Right renal pelvis (tissue), 4 donors: ENCODE data around the gene CST9. TPM values are rescaled to one million over a fixed set of nuclear protein-coding genes. Genes with fewer than 3 reads are reported as not detected.
"Not testable (repeated sequence)": the region's sequence is repeated elsewhere in the genome, so short reads cannot be mapped to it uniquely, and the experiment has no call there.

ENCODE experiments used
- DNase-seq, 4 donors: peaks; one replicate each; pipeline ENCODE4 v3.0.0-alpha.2; 2013; ENCODE audit warnings: low read depth in 4 of 4, low spot score in 3 of 4, missing footprints in 1 of 4
- polyA plus RNA-seq, 4 donors: library from polyadenylated mRNA; unstranded; fragments of 120-200 nt; gene quantifications; one replicate each; pipeline ENCODE4 v1.2.1, GENCODE V29; 2013; ENCODE audit not compliant: insufficient read length in 4 of 4

The CST9 gene
- polyA plus RNA-seq, 4 donors: 0.05 to 0.17 TPM; not detected in 2

DNA sequence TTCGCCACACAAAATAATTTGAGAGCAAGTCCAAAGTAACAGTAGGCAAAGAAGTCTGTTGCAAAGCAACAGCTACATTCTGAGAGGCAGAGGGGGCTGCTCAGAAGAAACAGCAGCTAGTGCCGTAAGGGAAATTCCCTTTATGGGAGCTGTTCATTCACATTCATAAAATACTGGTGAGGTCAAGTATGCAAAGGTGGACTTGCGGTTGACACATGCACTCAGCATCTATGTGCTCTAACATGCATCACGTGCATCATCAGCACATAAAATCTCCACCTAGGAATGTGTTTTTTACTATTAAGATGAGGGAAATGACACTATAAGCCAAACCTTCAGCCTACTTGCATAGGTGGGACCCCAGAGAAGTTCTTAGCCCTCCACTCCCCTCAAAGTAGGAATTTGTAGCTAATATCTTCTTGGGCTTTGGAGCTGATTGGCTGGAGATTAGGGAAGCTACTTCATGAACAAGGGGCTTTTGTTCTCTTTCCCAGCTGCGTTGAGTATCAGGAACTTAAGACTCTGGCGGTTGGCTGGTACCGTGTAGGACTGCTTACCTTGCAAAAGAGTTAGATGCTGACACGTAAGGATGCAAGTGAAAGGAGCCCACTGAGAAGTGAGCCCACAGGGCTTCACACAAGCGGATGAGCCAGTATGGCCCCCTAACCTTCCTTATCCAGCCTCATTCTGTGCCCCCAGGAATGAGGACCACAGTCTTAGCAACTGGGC lies 19.7 kb upstream of the CST9 start:
- no peak for DNase-seq

DNA sequence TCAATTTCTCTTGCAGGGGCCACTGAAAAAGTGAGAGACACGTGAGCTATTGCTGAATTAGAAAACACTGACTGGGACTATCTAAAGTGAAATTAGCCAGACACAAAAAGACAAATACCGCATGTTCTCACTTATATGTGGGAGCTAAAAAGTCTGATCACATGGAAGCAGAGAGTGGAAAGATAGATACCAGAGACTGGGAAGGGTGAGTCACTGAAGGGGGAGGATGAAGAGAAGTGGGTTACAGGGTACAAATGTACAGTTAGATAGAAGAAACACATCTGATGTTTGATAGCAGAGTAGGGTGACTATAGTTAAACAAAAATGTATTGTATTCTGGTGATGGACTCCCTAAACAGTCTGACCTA lies 18.6 kb upstream of the CST9 start:
- no peak for DNase-seq

DNA sequence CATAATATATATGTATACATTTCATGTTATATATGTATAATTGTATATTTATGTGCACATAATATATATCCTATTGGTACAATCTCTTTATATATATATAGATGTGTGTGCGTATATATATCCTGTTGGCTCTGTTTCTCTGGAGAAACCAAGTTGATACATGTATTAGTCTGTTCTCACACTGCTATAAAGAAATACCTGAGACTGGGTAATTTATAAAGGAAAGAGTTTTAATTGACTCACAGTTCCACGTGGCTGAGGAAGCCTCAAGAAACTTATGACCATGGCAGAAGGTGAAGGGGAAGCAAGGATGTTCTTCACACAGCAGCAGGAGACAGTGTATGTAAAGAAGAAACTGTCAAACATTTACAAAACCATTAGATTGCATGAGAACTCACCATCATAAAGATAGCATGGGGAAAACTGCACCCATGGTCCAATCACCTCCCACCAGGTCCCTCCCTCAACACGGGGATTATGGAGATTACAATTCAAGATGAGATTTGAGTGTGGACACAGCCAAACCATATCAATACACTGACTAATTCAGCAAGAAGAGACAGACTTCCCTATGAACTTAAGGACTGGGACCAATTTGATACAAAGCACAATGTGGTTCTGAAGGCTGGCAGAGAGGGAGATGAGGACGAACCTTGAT lies 18.1 kb upstream of the CST9 start:
- no peak for DNase-seq

DNA sequence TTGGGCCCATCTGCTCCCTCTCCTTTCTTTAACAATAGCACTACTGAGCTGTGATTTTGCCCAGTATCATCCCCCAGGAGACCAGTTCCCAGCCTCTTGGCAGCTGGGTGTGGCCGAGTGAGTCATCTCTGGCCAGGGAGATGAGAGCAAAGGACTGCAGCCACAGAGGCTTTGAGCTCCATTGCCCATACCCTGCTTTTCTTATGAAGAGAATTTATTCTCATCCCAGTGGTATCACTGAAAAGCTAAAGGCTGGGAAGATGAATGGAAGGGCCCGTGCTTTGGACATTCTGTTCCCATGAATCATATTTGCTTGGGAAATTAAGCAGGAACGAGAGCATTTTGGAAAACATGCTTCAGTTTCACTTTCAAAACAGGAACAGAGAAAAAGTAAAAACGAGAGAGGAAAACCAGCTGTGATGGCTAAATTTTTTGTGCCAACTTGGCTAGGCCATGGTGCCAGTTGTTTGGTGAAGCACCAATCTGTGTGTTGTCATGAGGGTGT lies 17.2 kb upstream of the CST9 start:
- DNase-seq: no peak

DNA sequence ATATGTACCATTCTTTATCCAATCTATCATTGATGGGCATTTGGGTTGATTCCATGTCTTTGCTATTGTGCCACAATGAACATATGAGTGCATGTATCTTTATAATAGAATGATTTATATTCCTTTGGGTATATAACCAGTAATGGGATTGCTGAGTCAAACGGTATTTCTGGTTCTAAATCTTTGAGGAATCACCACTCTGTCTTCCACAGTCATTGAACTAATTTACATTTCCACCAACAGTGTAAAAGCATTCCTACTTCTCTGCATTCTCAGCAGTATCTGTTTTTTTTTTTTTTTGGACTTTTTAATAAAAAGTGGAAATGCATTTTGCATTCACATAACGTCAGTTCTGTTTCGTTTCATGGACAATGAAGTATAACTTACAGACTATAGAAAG lies 16.7 kb upstream of the CST9 start:
- DNase-seq: not testable (repeated sequence)

DNA sequence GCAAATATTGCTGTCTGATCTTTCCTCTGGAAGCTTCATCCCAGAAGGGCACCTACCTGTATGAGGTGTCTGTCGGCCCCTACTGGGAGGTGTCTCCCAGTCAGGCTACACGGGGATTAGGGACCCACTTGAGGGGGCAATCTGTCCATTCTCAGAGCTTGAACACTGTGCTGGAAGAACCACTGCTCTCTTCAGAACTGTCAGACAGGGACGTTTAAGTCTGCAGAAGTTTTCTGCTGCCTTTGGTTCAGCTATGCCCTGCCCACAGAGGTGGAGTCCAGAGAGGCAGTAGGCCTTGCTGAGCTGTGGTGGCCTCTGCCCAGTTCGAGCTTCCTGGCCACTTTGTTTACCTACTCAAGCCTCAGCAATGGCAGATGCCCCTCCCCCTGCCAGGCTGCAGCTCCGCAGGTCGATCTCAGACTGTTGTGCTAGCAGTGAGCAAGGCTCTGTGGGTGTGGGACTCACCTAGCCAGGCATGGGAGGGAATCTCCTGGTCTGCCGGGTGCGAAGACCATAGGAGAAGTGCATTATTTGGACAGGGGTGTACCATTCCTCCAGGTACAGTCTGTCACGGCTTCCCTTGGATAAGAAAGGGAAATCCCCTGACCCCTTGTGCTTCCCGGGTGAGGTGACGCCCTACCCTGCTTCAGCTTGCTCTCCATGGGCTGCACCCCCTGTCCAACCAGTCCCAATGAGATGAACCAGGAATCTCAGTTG lies 15.1 kb upstream of the CST9 start:
- not testable (repeated sequence) for DNase-seq

DNA sequence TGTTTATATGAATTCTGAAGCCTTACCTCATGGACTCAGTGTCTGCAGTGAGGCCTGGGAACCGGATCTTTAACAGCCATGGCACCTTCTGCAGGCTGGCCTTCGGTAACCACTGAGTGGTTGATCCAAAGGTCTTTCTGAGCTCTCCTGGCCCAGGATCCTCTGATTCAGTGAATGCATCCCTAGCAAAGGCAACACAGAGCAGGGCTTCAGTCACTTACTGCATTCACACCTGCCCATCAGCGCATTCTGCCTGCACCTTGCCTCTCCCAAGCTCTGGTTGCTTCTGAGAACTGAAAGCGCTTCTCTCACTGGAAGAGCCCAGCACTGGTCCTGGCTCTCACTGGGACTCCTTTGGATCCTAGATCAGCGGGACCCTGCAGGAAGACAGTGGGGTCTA lies 8.4 kb upstream of the CST9 start:
- no peak for DNase-seq

DNA sequence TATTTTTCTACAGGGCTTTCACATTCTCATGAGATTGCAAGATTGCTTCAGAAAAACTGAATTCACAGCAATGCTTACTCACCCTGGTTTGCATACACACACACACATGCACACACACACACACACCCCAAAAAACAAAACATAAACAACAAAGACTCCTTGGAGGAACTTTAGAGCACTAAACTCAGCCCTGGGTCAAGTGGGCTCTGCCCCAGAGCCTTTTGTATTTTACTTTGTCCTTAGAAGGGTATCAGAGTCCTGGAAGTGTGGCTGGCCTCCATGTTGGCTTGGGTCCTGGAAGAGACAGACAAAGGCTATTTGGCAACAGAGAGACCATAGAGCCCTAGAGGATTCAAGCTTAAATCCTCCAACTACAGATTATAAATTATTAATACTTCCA lies 8.0 kb upstream of the CST9 start:
- no peak for DNase-seq

DNA sequence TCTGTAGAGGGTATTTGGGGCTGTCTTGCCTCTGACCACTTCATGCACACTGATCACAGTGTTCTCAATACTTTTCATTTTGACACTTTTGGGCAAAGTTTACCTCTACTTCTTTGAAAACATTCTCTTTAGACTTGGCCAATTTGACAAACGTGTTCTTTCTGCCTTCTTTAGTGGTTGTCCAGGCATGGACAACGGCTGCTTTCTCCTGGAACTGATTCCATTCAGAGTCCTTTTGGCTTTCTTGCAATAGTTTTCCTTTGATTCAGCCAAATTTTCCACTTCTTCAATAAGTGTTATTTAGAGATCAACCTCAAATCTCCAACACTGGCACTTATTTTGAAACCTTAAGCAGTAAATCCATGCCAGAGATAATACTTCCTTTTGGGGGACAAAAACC lies 6.7 kb upstream of the CST9 start:
- no peak for DNase-seq

DNA sequence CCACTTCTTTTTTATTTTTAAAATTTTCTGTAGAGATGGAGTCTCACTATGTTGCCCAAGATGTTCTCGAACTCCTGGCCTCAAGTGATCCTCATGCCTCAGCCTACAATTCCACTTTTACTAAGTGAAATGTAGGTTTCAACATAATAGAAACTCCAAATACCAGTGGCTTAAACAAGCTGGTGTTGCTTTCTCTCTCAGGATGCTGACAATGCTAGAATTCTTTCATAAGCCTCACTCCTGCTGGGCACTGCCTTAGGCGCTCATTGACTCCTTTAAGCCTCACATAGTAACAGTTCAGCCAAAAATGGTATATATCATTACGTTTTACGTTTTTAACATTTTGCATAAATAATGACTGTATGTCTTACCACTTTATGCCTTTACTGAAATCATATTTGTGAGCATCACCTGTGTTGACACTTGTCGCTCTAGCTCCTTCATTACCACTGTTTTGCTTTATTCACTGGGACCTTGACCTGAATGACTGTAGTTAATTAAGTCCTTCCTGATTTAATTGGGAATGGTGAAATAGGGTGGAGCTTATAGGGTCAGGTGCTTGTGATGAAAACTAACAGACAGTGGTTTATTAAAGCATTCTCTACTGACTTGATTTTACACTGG lies 3.9 kb upstream of the CST9 start:
- DNase-seq: no peak

DNA sequence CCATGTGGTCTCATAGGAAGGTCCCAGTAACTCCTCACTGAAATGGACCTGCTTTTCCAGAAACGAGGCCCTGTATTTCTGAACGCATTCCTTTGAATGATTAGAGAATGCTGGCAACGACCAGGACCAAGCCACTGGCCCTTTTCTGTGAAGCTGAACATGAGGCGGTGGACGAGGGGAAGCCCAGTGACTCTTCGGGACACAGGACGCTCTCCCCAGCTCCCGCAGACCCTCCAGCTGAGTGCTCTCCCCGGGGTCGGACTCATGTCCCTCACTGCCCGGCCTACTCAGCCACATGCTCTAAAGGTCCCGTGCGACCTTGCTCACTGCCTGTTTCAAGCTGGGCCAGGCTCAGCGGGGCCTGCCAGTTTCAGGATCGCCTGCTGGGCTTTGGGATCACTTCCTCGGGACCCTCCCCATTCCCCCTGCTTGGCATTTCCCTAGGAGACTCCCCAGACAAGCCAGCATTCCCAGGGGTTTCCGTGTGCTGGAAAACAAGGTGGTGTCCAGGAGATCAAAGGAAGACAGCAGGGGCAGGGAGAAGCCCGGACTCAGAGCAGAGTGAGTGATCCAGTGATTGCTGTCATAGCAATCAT lies 2.6 kb upstream of the CST9 start:
- no peak for DNase-seq

DNA sequence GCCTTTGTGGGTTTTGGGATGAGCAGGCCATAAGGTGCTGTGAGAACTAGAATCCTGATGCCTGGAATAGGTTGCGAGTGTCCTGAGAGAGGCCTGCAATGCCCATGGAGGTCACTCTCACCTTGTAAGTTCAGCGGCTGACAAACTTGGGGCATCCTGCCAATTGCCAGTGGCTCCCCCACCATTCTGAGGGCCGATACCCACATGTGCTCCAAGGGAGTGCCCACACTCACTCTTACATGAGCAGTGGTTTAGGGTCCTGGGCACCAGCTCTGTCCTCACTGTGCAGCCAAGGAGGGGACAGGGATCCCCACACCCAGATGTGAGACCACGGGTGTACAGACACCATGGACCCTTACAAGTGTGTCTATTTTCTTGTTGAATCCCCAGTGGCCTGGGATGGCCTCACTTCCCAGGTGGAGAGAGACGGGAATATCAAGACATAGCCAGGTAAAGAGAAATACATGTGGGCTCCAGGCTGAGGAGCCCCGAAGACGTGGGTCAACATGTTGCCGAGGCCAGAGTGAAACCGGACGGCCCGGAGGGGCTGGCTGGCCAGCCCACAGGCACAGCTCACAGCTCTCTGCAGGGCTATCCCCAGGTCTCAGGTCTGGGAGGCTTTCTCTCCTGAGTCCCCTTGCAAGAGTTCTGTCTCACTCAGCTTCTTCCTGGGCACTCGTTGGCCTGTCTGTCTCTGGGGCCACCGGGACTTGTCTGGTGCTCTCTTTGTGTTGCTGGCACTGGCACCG lies 2.0 kb upstream of the CST9 start:
- DNase-seq: no peak

DNA sequence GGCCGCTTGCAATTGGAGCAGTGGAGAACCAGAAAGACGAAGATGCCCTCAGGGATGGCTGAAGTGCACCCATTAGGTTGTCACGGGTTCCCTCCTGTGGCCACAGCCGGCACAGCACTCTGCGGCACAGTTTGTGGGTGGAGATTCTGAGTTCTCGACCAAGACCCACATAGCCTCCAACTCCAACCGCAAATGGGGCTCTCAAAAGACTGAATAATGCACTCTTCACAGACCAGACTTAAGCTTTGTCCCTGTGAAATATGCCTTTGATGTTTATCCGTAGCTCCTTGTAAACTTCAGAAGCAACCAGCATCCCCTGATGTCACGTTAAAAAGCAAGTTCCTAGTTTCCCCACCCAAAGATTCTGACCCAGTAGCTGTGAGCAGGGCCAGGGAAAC lies 934 bp upstream of the CST9 start:
- peak; percentile 41 to 60 (median 48) for DNase-seq

DNA sequence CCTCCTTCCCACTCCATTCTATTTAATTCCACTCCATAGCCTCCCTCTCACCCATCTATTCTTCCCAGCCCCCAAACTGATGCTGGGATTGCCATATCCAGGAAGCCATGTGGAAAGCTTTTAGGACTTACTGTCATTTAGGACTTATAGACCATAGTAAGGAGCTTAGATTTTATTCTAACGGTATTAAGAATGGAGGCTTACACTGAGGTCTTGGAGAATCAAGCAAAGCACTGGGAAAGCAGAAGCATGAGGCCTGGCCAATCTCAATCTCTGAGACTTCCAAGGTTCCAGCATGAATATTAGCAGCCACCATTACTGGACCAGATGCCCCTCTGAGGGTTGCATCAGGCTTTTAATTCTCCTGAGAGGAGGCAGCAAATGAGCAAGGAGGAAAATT lies 1.4 kb downstream of the CST9 start:
- DNase-seq: no peak

DNA sequence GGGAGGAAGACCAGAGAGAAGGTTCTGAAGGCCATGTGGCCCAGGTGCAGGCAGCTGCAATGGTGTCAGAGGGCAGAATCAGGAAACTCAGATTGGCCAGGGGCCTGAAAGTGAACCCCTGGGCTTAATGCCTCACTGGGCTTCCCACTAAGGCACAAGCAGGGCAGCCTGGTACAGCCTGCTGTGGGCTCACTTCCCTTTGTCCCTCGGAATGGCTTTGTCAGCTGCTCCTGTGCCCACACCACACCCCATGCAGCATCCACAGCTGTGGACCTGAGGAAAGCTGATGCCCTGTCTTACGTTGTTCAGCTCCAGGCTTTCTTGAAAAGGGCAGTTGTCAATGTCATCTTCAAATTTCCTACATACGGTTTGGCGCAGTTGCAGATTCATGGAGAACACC lies 2.4 kb downstream of the CST9 start:
- DNase-seq: no peak

DNA sequence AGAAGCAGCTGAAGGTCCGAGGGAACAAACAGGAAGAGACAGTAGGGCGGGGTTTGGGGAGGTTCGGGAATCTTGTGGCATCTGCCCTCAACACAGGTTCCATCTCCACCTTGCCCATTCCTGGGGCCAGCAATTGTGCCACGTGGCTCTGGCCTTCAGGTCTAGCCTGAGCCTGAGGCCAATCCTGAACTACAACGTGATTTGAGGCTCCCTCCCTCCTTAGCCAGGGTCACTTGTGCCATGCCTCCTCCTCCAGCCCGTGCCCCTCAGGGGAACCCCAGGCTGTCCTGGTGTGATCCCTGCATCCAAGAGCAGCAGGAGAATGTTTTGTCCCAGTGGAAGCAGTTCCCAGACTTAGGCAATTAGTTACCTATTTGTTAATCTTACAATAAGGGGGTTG lies 3.0 kb downstream of the CST9 start:
- DNase-seq: no peak

DNA sequence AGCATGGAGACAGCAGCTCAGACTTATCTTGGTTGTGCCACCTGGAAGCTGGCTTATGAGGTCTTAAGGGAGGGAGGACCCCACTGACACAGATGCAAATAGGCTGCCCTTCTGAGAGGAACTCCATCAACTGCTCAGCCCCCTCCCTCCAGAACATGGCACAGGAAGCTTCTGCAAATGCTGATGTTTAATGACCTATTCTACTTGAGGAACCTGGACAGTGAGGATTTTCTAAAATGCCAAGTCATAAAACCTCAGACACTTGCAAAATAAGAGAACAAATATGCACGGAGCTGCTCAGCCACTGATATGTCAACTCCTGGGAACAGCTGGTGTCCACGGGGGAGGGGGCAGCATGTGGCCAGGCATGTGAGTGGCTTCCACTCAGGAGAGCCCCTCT lies 3.5 kb downstream of the CST9 start:
- DNase-seq: no peak

DNA sequence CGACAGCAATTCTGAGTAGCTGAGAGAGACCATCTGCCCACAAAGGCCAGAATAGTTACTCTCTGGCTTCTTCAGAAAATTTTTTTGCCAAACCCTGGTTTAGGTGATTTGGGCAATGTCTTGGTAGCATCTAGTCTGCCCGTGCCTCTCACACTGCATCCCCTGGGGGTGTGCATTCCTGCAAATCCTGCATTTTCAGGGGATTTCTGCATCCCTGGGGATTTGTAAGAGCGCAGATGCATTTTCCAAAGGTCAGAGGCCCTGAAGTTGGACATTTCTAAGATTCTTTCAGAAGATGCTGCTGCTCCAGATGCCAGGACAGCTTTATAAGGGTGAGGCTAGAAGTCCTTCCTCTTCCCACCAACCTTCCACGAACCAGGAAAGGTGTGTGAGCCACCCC lies 4.0 kb downstream of the CST9 start:
- DNase-seq: no peak

DNA sequence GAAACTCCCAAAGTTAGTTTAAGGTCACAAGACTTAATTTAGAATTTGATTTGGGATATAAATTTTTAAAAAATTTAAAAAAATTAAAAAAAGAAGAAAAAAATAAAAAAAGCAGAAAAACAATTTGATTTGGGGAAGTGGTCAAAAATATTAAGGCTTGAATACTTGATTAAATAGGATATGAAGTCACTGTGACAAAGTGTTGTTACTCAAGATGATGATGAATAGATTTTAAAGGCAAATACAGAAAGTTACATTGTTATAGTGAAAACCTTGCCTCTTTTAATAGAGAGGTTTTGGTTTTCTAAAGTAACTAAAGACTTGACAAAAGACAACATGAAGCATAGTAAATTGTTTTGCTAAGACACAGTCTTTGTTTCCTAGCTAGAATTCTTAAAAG lies 7.2 kb downstream of the CST9 start:
- DNase-seq: no peak

DNA sequence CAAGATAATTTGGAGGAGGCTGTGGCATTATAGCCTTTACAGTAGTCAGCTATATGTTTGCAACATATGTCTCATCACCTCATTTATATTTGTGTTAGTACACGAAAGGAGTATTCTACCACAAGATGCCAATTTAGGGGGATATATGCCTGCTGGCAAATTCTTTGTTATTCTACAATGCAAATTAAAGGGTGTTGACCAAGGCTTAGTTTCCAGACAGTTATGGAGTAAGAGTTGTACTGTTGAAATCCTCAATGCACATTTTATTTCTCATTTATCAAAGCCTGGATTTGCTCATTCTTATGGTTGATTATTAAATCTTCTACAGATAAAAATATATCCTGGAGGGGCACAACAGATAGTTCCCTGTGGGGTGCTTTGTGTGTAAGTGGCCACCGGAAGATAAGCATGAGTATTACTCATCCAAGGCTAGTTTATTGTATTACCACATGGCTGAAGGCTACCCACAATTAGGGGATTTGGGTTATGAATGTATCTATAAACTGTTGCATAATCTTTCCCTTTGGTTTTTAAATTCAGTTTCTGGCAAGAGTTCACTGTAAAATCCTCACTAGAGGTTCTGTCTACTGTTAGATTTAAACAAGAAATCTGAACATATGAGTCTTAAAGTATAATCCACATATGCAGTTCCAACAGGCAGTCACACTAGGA lies 9.0 kb downstream of the CST9 start:
- DNase-seq: no peak
